ENCODE results near the gene NAXE.
A peak's percentile ranks its signal among the peaks of the same experiment; 100 is the strongest.

Gene NAXE

GRCh38 chr1:156589546-156589945 is 2.0 kb upstream of the NAXE start:
- H3K27ac ChIP-seq = no peak overlapping the region

GRCh38 chr1:156590326-156591180 is 1.0 kb upstream of the NAXE start:
- H3K27ac ChIP-seq = peak overlapping the region; percentile 84
- TF ChIP-seq CTCF (conservative IDR thresholded peaks at IDR 0.05) = no peak

More at GRCh38 chr1:156589546-156589945, 2.0 kb upstream of the NAXE start:
- no peak for TF ChIP-seq CTCF (conservative IDR thresholded peaks at IDR 0.05)

- TF ChIP-seq CTCF (conservative IDR thresholded peaks at IDR 0.05) = no peak
- H3K27ac ChIP-seq = peak overlapping the region; percentile 84
These were observed 470 bp upstream of the NAXE start for GRCh38 chr1:156591181-156591431.

DNA sequence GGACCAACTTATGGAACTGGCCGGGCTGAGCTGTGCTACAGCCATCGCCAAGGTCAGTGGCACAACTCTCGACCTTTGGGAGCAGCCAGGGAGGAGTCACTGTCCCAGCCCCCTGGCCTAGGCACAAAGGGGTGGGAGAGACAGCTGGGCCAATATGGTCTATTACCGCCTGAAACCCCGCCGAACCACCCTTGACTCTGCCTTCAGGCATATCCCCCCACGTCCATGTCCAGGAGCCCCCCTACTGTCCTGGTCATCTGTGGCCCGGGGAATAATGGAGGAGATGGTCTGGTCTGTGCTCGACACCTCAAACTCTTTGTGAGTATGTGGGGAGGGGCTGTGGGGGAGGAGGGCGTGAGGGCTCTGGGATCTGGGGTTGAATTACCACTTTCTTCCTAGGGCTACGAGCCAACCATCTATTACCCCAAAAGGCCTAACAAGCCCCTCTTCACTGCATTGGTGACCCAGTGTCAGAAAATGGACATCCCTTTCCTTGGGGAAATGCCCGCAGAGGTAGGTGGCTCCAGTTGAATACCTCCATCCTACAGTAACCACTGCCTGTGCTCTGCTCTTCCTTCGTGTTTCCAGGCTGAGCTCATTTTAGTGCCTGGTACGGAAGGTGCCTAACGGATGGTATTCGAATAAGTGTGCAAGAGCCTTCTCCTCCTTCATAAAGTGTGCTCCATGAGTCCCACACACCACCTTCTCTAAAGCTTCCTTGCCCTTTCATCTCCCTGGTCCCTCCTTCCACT is 758 bp downstream of the NAXE start:
- TF ChIP-seq CTCF (conservative IDR thresholded peaks at IDR 0.05) = no peak

GRCh38 chr1:156592910-156593660 is 1.5 kb downstream of the NAXE start:
- no peak for TF ChIP-seq CTCF (conservative IDR thresholded peaks at IDR 0.05)
- peak overlapping the region; percentile 84; the same call in 1 of the 2 replicates for H3K27ac ChIP-seq

More for the DNA sequence above, 758 bp downstream of the NAXE start:
- peak overlapping the region; percentile 84 for H3K27ac ChIP-seq

- no peak overlapping the region for H3K27ac ChIP-seq
These were observed 2.0 kb downstream of the NAXE start for GRCh38 chr1:156593661-156593989.

More at GRCh38 chr1:156593661-156593989, 2.0 kb downstream of the NAXE start:
- no peak for TF ChIP-seq CTCF (conservative IDR thresholded peaks at IDR 0.05)

Measured in VCaP (cell line).